Measurements from ENCODE around the gene RXRA.

GRCh38 chr9:134423749-134424148 lies 97.5 kb downstream of the RXRA start:
- TF ChIP-seq CTCF (IDR thresholded peaks at IDR 0.05; ENCODE audit: low read depth, low read length, missing input control): no peak
- TF ChIP-seq FOXA1 (IDR thresholded peaks at IDR 0.05): no peak
- TF ChIP-seq YY1 (IDR thresholded peaks at IDR 0.05): no peak
- no peak for TF ChIP-seq RXRA (IDR thresholded peaks at IDR 0.05)
- no peak for TF ChIP-seq EGR1 (IDR thresholded peaks at IDR 0.05; ENCODE audit: low read depth in 2 of 2)
- no peak for TF ChIP-seq JUND (IDR thresholded peaks at IDR 0.05)
